Lung (tissue), 12 donors: ENCODE results near the gene GNAT3. TPM values are rescaled to one million over a fixed set of nuclear protein-coding genes. Genes with fewer than 3 reads are reported as not detected.

ENCODE experiments used
- ATAC-seq: fragments of 200-7000 bp; cut with Tn5 transposase; one replicate; pipeline ENCODE4 v1.9.1; 2020; ENCODE audit warnings: moderate number of reproducible peaks; ENCODE audit not compliant: insufficient read depth, low FRiP score
- DNase-seq, 3 donors: peaks; one replicate each; pipeline ENCODE4 v3.0.0-alpha.2; 2013 to 2017
- H3K27ac ChIP-seq, 2 donors: one replicate each; pipeline ENCODE4 v1.5.1; 2013; ENCODE audit warnings: mild to moderate bottlenecking in 2 of 2, moderate library complexity in 2 of 2, control low read depth in 1 of 2, inconsistent platforms in 1 of 2, low read depth in 1 of 2, low read length in 1 of 2
- H3K27me3 ChIP-seq, 3 donors: one replicate each; pipeline ENCODE4 v1.5.1; 2013; ENCODE audit warnings: low read length in 2 of 3; ENCODE audit not compliant: control insufficient read depth in 3 of 3, insufficient read depth in 3 of 3
- H3K36me3 ChIP-seq, 4 donors: one replicate each; pipeline ENCODE4 v1.5.1; 2013; ENCODE audit warnings: low read length in 4 of 4, mild to moderate bottlenecking in 1 of 4, moderate library complexity in 1 of 4; ENCODE audit not compliant: control insufficient read depth in 4 of 4, insufficient read depth in 4 of 4
- H3K4me1 ChIP-seq, 5 donors: one replicate each; pipeline ENCODE4 v1.5.1; 2013; ENCODE audit warnings: low read length in 5 of 5, mild to moderate bottlenecking in 2 of 5, moderate library complexity in 1 of 5; ENCODE audit not compliant: control insufficient read depth in 5 of 5, insufficient read depth in 5 of 5
- H3K4me3 ChIP-seq: one replicate; pipeline ENCODE4 v1.5.1; 2013; ENCODE audit warnings: mild to moderate bottlenecking, control low read depth, moderate library complexity
- H3K9ac ChIP-seq, 2 donors: one replicate each; pipeline ENCODE4 v1.5.1; 2013; ENCODE audit warnings: low read length in 2 of 2, control low read depth in 1 of 2; ENCODE audit not compliant: insufficient read depth in 1 of 2
- H3K9me3 ChIP-seq, 4 donors: one replicate each; pipeline ENCODE4 v1.5.1; 2013; ENCODE audit warnings: low read length in 3 of 4, mild to moderate bottlenecking in 1 of 4, moderate library complexity in 1 of 4; ENCODE audit not compliant: control insufficient read depth in 4 of 4, insufficient read depth in 3 of 4
- CTCF ChIP-seq: IDR thresholded peaks from 2 replicates; pipeline ENCODE4 v1.5.1; 2012; ENCODE audit warnings: mild to moderate bottlenecking; ENCODE audit errors: control extremely low read depth, extremely low read depth
- polyA plus RNA-seq, 2 donors: library from polyadenylated mRNA; stranded (reverse); fragments of 200-250 nt; gene quantifications; one replicate each; pipeline ENCODE4 v1.2.1, GENCODE V29; 2013
- total RNA-seq, 2 donors: library from RNA; depleted of rRNA in 1 of 2; stranded (reverse); fragments of >200 nt in 1 of 2; gene quantifications; one replicate each; pipeline ENCODE4 v1.2.1, GENCODE V29; 2014 to 2021
- donor health status: control.
- donor health status: control.
- donor health status: Bipolar disorder and iron deficiency.
- donor health status: healthy.
- donor health status: DM: yes; HTN: yes; CAD: no.

Gene GNAT3
- total and polyA plus RNA-seq, 4 donors = not detected

- peaks cover 0 to 1% (median 0%) of the 10 kb centered on the region in 4 donors for H3K9me3 ChIP-seq
- no peak for DNase-seq
- H3K27me3 ChIP-seq = no peaks in the 10 kb centered on the region
- no peak for TF ChIP-seq CTCF
- no peak overlapping the region for H3K27ac ChIP-seq
- no peaks in the 10 kb centered on the region for H3K36me3 ChIP-seq
- no peak for ATAC-seq
- no peak overlapping the region for H3K9ac ChIP-seq
- H3K4me3 ChIP-seq = no peak overlapping the region
- H3K4me1 ChIP-seq = no peaks in the 10 kb centered on the region
Observed at GRCh38 chr7:80410081-80410480, 101.8 kb downstream of the GNAT3 start.

Other genes with a start within 250 kb of the GNAT3 start
- 100 to 1,000 TPM; 155 to 726 TPM for gene CD36, start 126.6 kb upstream of the GNAT3 start, total RNA-seq
- gene CD36, start 126.6 kb upstream of the GNAT3 start, polyA plus RNA-seq = 10 to 100 TPM; 40.1 to 73.8 TPM